Measurements from ENCODE around the gene TLE3. TPM values are rescaled to one million over a fixed set of nuclear protein-coding genes. Genes with fewer than 3 reads are reported as not detected.

The TLE3 gene
- polyA plus RNA-seq, 1 of the 3 experiments (the other 2 are of a cell fraction) = 14.7 TPM

GRCh38 chr15:70069716-70070115 is 28.0 kb downstream of the TLE3 start:
- Histone ChIP-seq H3K27ac (ENCODE audit: low read depth in 2 of 2, low read length in 1 of 2) (no peak overlapping the region), H4K20me1 (ENCODE audit: insufficient read depth) (peaks cover 15% of the 10 kb centered on the region; the same call in 1 of the 2 replicates), H3K36me3 (replicated peaks in 1 of 2; ENCODE audit: control insufficient read depth in 1 of 2, insufficient read depth in 2 of 2, low read length in 1 of 2) (peaks cover 6 to 78% of the 10 kb centered on the region in 2 experiments), H3K9me2 (no peaks in the 10 kb centered on the region), H3K27me3 (ENCODE audit: insufficient read depth) (no peaks in the 10 kb centered on the region), H3F3A (replicated peaks; ENCODE audit: insufficient read depth) (no peaks in the 10 kb centered on the region), H3K4me3 (ENCODE audit: low read depth in 2 of 2, low read length in 1 of 2) (no peak overlapping the region), H2AFZ (ENCODE audit: low read depth) (no peak overlapping the region), H3K9me3 (no peaks in the 10 kb centered on the region), H3K9ac (no peak overlapping the region), H3K4me1 (ENCODE audit: control insufficient read depth in 1 of 2, insufficient read depth in 2 of 2, low read depth in 1 of 2, low read length in 1 of 2) (peaks cover 0 to 23% of the 10 kb centered on the region in 2 experiments; a peak in 1 of 4 replicates), H3K79me2 (ENCODE audit: insufficient read depth) (no peaks in the 10 kb centered on the region), H3K4me2 (no peak overlapping the region)
- ChIA-PET CTCF (no interaction called here), POLR2A (no interaction called here)
- 93% methylated on average over 7 of the region's 7 CpGs for WGBS (ENCODE audit: low lambda C conversion rate)
- TF ChIP-seq NFIC (IDR thresholded peaks at IDR 0.05; ENCODE audit: borderline replicate concordance) (no peak), EP300 (IDR thresholded peaks at IDR 0.05; ENCODE audit: borderline replicate concordance in 1 of 2, low read depth in 1 of 2, low read length in 1 of 2) (no peak), POLR2AphosphoS5 (IDR thresholded peaks at IDR 0.05; ENCODE audit: low read depth, low read length) (no peak), FOXJ3 (CRISPR knock-in tag; IDR thresholded peaks at IDR 0.05) (no peak), CTCF (IDR thresholded peaks at IDR 0.05) (no peak)
- no peak for DNase-seq

- TF ChIP-seq FOXJ3 (CRISPR knock-in tag; IDR thresholded peaks at IDR 0.05) (no peak), REST (IDR thresholded peaks at IDR 0.05; ENCODE audit: low read depth, low read length) (no peak), TCF12 (IDR thresholded peaks at IDR 0.05) (no peak), CTCF (IDR thresholded peaks at IDR 0.05) (no peak), YY1 (IDR thresholded peaks at IDR 0.05; ENCODE audit: low read depth) (no peak), ZBTB33 (IDR thresholded peaks at IDR 0.05; ENCODE audit: borderline replicate concordance, low read depth) (no peak), RCOR1 (IDR thresholded peaks at IDR 0.05; ENCODE audit: low read length) (no peak), MAX (IDR thresholded peaks at IDR 0.05; ENCODE audit: low read depth) (no peak), CHD2 (IDR thresholded peaks at IDR 0.05; ENCODE audit: low read length, partially characterized antibody) (no peak)
- CTCF ChIA-PET = no interaction called here
- H3K9ac ChIP-seq = no peak overlapping the region
- no peak overlapping the region for H2AFZ ChIP-seq (ENCODE audit: low read depth)
- H4K20me1 ChIP-seq (ENCODE audit: insufficient read depth) = peaks cover 15% of the 10 kb centered on the region; the same call in 1 of the 2 replicates
- H3K79me2 ChIP-seq (ENCODE audit: insufficient read depth) = no peaks in the 10 kb centered on the region
- no peaks in the 10 kb centered on the region for H3K9me2 ChIP-seq
- no peak overlapping the region for H3K27ac ChIP-seq (ENCODE audit: low read depth in 2 of 2, low read length in 1 of 2)
- no peaks in the 10 kb centered on the region for H3K27me3 ChIP-seq (ENCODE audit: insufficient read depth)
- H3K9me3 ChIP-seq = no peaks in the 10 kb centered on the region
- peaks cover 0 to 30% of the 10 kb centered on the region in 2 experiments; a peak in 1 of 4 replicates for H3K4me1 ChIP-seq (ENCODE audit: control insufficient read depth in 1 of 2, insufficient read depth in 2 of 2, low read depth in 1 of 2, low read length in 1 of 2)
- H3F3A ChIP-seq (replicated peaks; ENCODE audit: insufficient read depth) = no peaks in the 10 kb centered on the region
- WGBS (ENCODE audit: low lambda C conversion rate) = 92% methylated on average over 9 of the region's 9 CpGs
- peaks cover 6 to 73% of the 10 kb centered on the region in 2 experiments for H3K36me3 ChIP-seq (replicated peaks in 1 of 2; ENCODE audit: control insufficient read depth in 1 of 2, insufficient read depth in 2 of 2, low read length in 1 of 2)
- H3K4me3 ChIP-seq (ENCODE audit: low read depth in 2 of 2, low read length in 1 of 2) = no peak overlapping the region
- no peak for DNase-seq
- POLR2A ChIA-PET = no interaction called here
- no peak overlapping the region for H3K4me2 ChIP-seq
Measured at GRCh38 chr15:70068783-70069565, 28.7 kb downstream of the TLE3 start.
